Measurements from ENCODE around the gene HPN.
"Not testable (repeated sequence)": the region's sequence is repeated elsewhere in the genome, so short reads cannot be mapped to it uniquely, and the experiment has no call there.

HPN gene

DNA sequence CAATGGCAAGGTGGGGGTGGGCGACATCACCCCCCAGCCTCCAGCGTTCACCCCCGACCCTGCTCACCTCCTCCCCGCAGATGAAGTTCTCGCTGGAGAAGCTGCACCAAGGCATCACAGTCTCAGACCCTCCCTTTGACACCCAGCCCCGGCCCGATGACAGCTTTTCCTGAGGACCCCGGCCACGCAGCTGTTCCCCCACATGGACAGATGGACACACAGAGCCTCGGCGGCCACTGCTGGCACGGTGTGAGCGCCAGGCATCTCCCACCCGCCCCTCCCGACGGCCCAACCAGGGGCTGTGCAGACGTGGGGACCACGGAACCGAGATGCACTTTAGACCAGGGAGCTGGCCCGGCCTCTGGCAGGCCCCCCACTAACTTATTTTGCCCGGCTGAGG, 15.6 kb upstream of the HPN start:
- no peak for FAIRE-seq
- DNase-seq (ENCODE audit: extremely low spot score, insufficient read length, low read depth) = no peak

- no peak for FAIRE-seq
These were observed 15.1 kb upstream of the HPN start for GRCh38 chr19:35026418-35026817.

GRCh38 chr19:35027009-35027408, 14.5 kb upstream of the HPN start:
- DNase-seq (ENCODE audit: extremely low spot score, insufficient read length, low read depth) = no peak
- FAIRE-seq = no peak

More at GRCh38 chr19:35026418-35026817, 15.1 kb upstream of the HPN start:
- no peak for DNase-seq (ENCODE audit: extremely low spot score, insufficient read length, low read depth)

DNA sequence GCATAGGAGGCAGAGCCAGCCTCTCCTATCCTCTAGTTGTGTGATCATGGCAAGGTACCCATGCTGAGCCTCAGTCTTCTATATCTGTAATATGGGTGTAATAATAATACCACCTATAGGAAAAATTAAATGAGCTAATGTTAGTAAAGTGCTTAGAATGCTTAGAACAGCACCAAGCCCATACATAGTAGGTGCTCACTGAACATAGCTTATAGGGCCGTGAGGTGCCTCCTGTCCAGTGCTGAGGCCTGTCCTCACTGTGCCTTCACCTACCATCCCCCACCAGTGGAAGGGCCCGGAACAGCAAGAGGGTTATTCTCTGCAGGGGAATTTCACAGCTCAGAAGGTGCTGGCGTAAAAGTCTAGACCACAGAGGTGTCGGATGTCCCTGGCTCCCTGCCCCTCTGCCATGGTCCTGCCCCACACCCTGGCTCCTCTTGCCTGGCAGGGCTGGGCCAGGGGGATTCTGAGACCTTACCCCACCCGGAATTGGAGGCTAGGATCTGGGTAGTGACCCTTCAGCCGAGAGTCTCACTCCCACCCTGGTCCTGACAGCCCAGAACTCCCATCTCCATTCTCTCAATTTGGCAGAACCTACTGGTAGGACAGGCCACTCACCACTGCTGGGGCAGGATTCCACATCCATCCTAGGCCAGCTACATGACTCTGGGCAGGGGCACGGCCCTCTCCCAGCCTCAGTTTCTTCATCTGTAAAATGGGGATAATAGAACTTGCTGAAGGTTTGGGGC, 13.5 kb upstream of the HPN start:
- FAIRE-seq = no peak
- no peak for DNase-seq (ENCODE audit: extremely low spot score, insufficient read length, low read depth)

- not testable (repeated sequence) for FAIRE-seq; DNase-seq (ENCODE audit: extremely low spot score, insufficient read length, low read depth)
These were observed 13.0 kb upstream of the HPN start for GRCh38 chr19:35028600-35028885.

DNA sequence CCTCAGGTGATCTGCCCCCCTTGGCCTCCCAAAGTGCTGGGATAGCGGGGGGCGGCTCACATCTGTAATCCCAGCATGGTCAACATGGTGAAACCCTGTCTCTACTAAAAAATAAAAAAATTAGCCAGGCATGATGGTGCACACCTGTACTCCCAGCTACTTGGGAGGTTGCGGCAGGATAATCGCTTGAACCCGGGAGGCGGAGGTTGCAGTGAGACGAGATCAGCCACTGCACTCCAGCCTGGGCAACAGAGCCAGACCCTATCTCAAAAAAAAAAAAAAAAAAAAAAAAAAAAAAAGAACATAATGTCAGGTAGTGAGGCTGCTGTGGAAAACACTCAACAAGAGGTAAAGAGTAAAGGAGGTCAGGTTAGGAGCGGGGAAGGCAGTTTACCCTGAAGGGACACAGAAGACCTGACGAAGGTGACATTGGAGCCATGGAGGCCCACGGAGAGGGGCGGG, 12.2 kb upstream of the HPN start:
- FAIRE-seq; DNase-seq (ENCODE audit: extremely low spot score, insufficient read length, low read depth): not testable (repeated sequence)

GRCh38 chr19:35029737-35030256, 11.7 kb upstream of the HPN start:
- FAIRE-seq (no peak), DNase-seq (ENCODE audit: extremely low spot score, insufficient read length, low read depth) (no peak)

- DNase-seq (ENCODE audit: extremely low spot score, insufficient read length, low read depth) (no peak), FAIRE-seq (no peak)
These were observed 11.1 kb upstream of the HPN start, which contains the start of gene SCN1B for GRCh38 chr19:35030257-35031071. TSS of gene SCN1B (plus strand) at chr19:35030470. CDS start at chr19:35030821, 351 bp downstream.

DNA sequence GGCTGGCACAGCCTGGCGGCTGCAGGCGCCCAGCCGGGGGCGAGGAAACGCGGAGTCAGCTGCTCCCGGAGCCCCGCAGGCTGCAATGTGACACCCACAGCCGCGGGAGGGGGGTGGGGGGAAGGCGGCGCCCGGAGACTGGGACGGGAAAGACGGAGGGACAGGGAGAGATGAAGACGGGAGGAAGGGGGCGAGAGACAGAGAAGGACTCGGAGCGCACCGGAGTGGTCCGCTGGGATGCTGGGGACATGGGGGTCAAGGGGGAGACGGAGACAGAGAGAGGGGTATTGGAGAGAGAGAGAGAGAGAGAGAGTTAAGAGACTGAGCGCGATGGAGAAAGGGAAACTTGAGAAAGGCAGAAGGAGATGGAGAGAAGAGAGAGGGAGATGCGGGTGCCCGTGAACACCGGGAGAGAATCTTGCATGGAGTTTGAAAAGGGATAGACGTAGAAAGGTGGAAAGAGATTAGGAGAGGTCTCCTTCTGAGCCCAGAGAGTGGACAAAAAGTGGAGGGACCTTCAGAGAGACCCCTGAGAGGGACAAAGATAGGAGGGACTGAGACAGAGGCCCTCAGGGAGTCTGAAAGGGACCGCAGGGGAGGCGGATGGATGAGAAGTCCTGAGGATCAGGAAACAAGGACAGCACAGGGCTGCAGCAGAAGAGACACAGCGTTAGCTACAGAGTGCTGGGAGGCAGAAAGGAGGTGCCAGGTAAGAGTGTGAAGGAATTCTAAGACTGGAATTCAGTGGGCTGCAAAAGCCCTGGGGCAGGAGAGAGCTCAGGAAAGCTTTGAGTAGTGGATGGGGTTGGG, 10.2 kb upstream of the HPN start:
- DNase-seq (ENCODE audit: extremely low spot score, insufficient read length, low read depth) = no peak

DNA sequence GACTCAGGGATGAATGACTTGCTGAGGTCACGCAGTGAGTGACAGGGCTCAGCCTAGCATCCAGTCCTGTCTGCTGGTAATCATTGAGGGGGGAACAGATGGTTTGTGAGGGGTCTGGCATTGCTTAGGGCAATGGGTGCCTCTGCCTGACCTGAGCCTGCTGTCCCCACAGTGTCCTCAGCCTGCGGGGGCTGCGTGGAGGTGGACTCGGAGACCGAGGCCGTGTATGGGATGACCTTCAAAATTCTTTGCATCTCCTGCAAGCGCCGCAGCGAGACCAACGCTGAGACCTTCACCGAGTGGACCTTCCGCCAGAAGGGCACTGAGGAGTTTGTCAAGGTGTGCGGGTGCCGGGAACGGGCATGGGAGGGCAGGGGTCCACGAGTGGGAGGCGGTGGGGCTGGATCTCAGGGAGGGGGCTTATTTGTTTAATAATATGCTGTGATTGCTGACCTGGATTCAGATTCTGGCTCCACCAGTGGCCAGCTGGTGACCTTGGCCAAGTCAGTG, 9.1 kb upstream of the HPN start:
- FAIRE-seq = no peak

More for the DNA sequence above, 10.2 kb upstream of the HPN start:
- no peak for FAIRE-seq

GRCh38 chr19:35033067-35034004, 8.2 kb upstream of the HPN start:
- FAIRE-seq (no peak), DNase-seq (ENCODE audit: extremely low spot score, insufficient read length, low read depth) (no peak)

More for the DNA sequence above, 9.1 kb upstream of the HPN start:
- DNase-seq (ENCODE audit: extremely low spot score, insufficient read length, low read depth) = no peak

DNA sequence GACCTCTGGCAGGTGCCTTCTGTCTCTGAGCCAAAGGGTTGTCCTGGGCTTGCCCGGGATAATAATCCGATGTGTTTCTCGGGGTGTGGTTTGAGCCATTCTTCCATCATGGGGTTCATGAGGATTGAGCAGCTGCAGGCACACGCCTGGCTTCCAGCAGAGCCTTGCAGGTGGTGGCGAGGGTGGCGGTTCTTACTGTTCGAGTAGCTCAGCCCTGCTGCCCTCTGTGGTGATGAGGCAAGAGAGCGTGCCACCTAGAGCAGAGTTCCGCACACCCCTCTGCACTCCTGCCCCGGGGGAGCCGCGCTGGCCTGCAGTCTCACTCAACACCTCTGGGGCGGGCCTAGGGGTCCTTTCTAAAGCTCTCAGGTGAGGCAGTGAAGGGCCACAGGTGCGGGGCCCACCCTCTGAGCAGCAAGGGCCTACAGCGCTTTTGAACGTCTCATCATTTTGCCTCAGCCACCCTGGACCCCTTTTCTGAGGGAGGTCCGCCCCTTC, 7.5 kb upstream of the HPN start:
- FAIRE-seq = no peak
- DNase-seq (ENCODE audit: extremely low spot score, insufficient read length, low read depth) = no peak

DNA sequence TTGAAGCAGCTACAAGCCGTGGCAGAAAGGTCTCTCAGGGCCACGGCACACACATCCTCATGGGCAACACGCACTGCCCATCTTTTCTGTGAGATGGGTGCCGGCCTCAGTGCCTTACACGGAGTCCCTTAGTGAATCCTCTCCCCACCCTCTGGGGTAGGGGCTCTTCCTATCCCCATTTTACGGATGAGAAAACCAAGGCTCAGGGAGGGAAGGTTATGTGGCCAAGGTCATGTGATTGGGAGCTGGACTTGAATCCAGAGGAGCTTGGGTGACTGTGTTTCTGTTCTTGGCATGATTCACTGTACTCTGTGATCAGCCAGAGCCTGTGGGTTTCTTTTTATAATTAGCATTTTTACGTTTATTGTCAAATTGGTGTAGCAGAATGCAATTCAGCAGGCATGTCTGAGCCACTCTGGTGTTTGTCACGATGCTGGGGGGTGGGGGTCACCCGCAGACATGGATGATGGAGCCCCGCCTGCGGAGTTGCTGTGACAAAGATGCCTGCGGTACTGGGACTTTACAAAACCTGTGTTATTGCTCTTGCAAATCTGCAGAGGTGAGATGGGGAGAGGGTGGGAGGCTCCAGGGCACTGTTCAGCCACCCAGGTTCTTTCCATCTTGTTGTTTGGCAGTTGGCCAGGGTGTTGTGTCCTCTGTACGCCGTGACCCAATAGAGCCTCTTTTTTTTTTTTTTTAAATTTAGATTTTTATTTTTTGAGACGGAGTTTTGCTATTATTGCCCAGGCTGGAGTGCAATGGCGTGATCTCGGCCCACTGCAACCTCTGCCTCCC, 6.7 kb upstream of the HPN start:
- FAIRE-seq (no peak), DNase-seq (ENCODE audit: extremely low spot score, insufficient read length, low read depth) (no peak)

DNA sequence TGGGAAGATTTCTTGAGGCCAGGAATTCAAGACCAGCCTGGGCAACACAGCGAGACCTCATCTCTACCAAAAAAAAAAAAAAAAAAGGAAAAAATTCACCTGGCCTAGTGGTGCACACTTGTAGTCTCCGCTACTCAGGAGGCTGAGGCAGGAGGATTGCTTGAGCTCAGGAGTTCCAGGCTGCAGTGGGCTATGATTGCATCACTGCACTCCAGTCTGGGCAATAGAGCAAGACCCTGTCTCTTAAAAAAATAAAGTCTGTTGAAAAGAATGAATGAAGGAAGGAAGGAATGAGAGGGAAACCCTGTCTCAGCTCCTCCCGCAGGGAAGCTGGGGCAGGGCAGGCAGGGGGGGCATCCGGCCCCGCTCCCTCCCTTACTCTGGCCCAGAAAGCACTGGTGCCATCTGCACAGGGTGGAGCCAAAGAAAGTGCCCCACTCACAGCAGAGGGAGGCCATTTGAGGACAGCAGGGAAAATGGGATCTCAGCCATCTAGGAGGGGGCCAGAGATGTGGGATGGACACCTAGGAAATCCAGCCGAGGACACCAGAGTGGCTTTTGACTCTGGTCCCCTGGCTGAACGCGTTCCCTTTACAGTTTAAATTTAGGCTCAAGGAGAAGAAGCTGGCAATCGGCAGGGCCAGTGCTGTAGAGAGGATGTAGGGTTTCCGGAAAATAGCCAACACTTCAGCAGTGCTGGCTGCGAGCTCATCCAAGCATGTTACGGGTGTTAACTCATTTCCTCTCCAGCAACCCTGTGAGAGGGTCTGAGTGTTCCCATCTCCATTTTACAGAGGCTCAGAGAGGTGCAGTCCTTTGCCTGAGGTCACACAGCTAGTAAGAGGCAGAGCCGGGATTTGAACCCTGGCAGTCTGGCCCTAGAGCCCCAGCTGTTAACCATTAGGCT, 3.6 kb upstream of the HPN start:
- FAIRE-seq (peak; percentile 80), DNase-seq (ENCODE audit: extremely low spot score, insufficient read length, low read depth) (peak; percentile 46)

GRCh38 chr19:35038623-35039512, 2.7 kb upstream of the HPN start:
- DNase-seq (ENCODE audit: extremely low spot score, insufficient read length, low read depth) = no peak
- FAIRE-seq = no peak

All from GM18507 (cell line).